Pancreas (tissue), 10 donors: ENCODE measurements around the gene ZDHHC13. TPM values are rescaled to one million over a fixed set of nuclear protein-coding genes. Genes with fewer than 3 reads are reported as not detected.

Experiments used
- ATAC-seq, 4 donors: fragments of 200-7000 bp; cut with Tn5 transposase; one replicate each; pipeline versions ENCODE4 v1.8.0 to v1.9.1; 2020; ENCODE audit warnings: mild to moderate bottlenecking in 4 of 4, moderate library complexity in 4 of 4
- DNase-seq, 6 donors: peaks; one replicate each; pipeline ENCODE4 v3.0.0-alpha.2; 2020
- FAIRE-seq: peaks from 2 replicates; lab custom pipeline; 2012; peaks lifted over from hg19 to GRCh38; lab: Jason Lieb, UNC
- H3K27ac ChIP-seq, 4 donors: fragments of 200-600 bp; sonication (generic); 1 replicate in 3 of 4; 2 replicates in 1 of 4; pipeline versions ENCODE4 v1.5.0 to v1.8.0; 2020
- H3K27me3 ChIP-seq, 4 donors: fragments of 200-600 bp; one replicate each; pipeline ENCODE4 v1.8.0; 2021
- H3K36me3 ChIP-seq, 3 donors: fragments of 200-600 bp; sonication (generic) in 1 of 3; one replicate each; pipeline versions ENCODE4 v1.5.0 to v1.8.0; 2020 to 2021
- H3K4me1 ChIP-seq, 3 donors: fragments of 200-600 bp; one replicate each; pipeline ENCODE4 v1.8.0; 2021
- H3K4me3 ChIP-seq, 4 donors: fragments of 200-600 bp; sonication (generic) in 2 of 4; one replicate each; pipeline versions ENCODE4 v1.5.0 to v1.8.0; 2020 to 2021
- H3K9me3 ChIP-seq, 4 donors: fragments of 200-600 bp; one replicate each; pipeline ENCODE4 v1.8.0; 2021
- WGBS, 2 donors: extraction: QIAGEN DNeasy Blood & Tissue Kit; methylation state at CpG; one replicate each; pipeline ENCODE4 v1.1.7; 2013; 5-methylcytosine and 5-hydroxymethylcytosine counted together
- intact Hi-C, 3 donors: fragments of 100-400 bp; cut with DNase I; formaldehyde crosslinking; loops; one replicate each; pipeline versions ENCODE4 v1.11.1 to v1.14.2; 2022
- polyA plus RNA-seq, 2 donors: library from polyadenylated mRNA; stranded (reverse); fragments of 200-250 nt; gene quantifications; one replicate each; pipeline ENCODE4 v1.2.3, GENCODE V29; 2013
- total RNA-seq, 6 donors: library from RNA; stranded (reverse); fragmentation: NEBNext Ultra II Directional in 4 of 6; extraction: Animal tissue kit (Norgen Biotek cat#: 25700) in 4 of 6; gene quantifications; one replicate each; pipeline versions ENCODE4 v1.2.1 to v1.2.4, GENCODE V29; 2021 to 2023
- TF ChIP-seq, protein P1 (sequence below), 4 donors: fragments of 200-600 bp; sonication (generic) in 3 of 4; IDR thresholded peaks; one replicate each; pipeline versions ENCODE4 v1.5.0 to v1.8.0; 2021; ENCODE audit warnings: antibody characterized with exemption in 4 of 4
- donor health status: healthy with polysubstance abuse.
- donor health status: DM: no; HTN: no; CAD: no; lungs with moderate emphysema.
- donor health status: DM: no; HTN: no; CAD: no.
- donor health status: control.
- donor health status: control.
- donor health status: Bipolar disorder and iron deficiency.
- donor health status: DM: yes; HTN: yes; CAD: no.
- donor health status: DM: no; HTN: no; CAD: no.
- donor health status: DM: no; HTN: no; CAD: no.
- donor health status: DM: yes; HTN: yes; CAD: no.

The ZDHHC13 gene
- total and polyA plus RNA-seq, 8 donors = 4.5 to 11.5 (median 7.5) TPM

DNA sequence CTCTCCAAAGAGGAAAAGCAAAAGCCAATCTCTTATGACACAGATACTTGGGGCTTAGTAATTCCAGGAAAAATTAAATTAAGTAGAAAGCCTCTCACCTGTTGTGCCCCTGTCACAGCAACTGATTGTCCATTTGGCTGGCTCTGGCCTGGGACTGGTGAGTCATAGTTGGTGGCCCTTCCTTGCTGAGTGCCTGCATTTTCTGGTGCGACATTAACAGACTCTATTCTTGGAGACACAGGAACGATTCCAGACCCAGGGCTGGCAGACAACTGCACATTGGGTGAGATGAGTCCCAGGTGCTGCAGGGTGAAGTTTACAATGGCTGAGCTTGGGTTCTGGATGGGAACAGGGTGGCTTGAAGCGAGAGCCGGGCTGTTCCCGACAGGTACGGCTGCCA is 108.2 kb downstream of the ZDHHC13 start:
- ATAC-seq (no peak), DNase-seq (no peak), FAIRE-seq (no peak)
- H3K9me3 ChIP-seq = no peaks in the 10 kb centered on the region
- intact Hi-C loops = no loop called here
- H3K4me1 ChIP-seq = peaks cover 0 to 5% (median 0%) of the 10 kb centered on the region in 3 donors
- H3K36me3 ChIP-seq = no peaks in the 10 kb centered on the region
- 95 to 98% methylated on average over 6 of the region's 6 CpGs for WGBS, 2 donors
- TF ChIP-seq, protein P1, sequence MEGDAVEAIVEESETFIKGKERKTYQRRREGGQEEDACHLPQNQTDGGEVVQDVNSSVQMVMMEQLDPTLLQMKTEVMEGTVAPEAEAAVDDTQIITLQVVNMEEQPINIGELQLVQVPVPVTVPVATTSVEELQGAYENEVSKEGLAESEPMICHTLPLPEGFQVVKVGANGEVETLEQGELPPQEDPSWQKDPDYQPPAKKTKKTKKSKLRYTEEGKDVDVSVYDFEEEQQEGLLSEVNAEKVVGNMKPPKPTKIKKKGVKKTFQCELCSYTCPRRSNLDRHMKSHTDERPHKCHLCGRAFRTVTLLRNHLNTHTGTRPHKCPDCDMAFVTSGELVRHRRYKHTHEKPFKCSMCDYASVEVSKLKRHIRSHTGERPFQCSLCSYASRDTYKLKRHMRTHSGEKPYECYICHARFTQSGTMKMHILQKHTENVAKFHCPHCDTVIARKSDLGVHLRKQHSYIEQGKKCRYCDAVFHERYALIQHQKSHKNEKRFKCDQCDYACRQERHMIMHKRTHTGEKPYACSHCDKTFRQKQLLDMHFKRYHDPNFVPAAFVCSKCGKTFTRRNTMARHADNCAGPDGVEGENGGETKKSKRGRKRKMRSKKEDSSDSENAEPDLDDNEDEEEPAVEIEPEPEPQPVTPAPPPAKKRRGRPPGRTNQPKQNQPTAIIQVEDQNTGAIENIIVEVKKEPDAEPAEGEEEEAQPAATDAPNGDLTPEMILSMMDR (IDR thresholded peaks at IDR 0.05) = no peak
- no peaks in the 10 kb centered on the region for H3K27me3 ChIP-seq
- no peak overlapping the region for H3K27ac ChIP-seq
- H3K4me3 ChIP-seq = no peak overlapping the region

DNA sequence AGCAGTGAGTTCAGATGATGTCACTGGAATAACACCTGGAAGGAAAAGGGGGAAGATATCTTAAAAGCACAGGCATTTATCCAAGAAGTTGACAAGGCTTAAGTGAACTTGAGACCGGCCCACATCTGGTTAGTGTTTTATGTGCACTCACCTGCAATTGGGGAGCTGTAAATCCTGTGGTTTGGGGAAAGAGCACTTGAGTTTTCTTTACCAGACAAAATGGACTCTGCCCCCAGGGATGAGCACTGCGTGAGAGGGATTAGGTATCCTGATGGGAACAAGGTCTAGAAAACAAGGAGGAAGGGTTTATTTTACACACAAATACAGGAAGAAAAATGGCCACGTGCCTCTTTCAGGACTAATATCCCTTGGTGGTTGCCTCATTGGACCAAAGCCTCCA is 108.6 kb downstream of the ZDHHC13 start:
- no peak for FAIRE-seq
- ATAC-seq = no peak
- H3K27ac ChIP-seq = no peak overlapping the region
- H3K27me3 ChIP-seq = no peaks in the 10 kb centered on the region
- H3K36me3 ChIP-seq = no peaks in the 10 kb centered on the region
- WGBS, 2 donors = 95 to 100% methylated on average over 3 of the region's 3 CpGs
- H3K4me1 ChIP-seq = peaks cover 0 to 4% (median 0%) of the 10 kb centered on the region in 3 donors
- H3K4me3 ChIP-seq = no peak overlapping the region
- intact Hi-C loops = no loop called here
- H3K9me3 ChIP-seq = no peaks in the 10 kb centered on the region
- TF ChIP-seq, protein P1 (IDR thresholded peaks at IDR 0.05) = no peak
- DNase-seq = no peak

Other genes with a start within 250 kb of the ZDHHC13 start
- not detected for gene MRGPRX1, start 177.8 kb upstream of the ZDHHC13 start, total RNA-seq
- gene MRGPRX1, start 177.8 kb upstream of the ZDHHC13 start, polyA plus RNA-seq = under 1 TPM in 1 of 2 donors, not detected in 1; 0.07 TPM
- gene MRGPRX2, start 56.5 kb upstream of the ZDHHC13 start, total RNA-seq = under 1 TPM in 1 of 6 donors, not detected in 5; 0.09 TPM
- under 1 TPM in 1 of 2 donors, not detected in 1; 0.05 TPM for gene MRGPRX2, start 56.5 kb upstream of the ZDHHC13 start, polyA plus RNA-seq
- 1 to 10 TPM in 1 of 6 donors, not detected in 5; 1.1 TPM for gene CSRP3, start 84.8 kb downstream of the ZDHHC13 start, total RNA-seq
- gene CSRP3, start 84.8 kb downstream of the ZDHHC13 start, polyA plus RNA-seq = under 1 TPM; 0.19 to 0.26 TPM
- under 1 TPM in 3 of 6 donors, not detected in 3; 0.06 to 0.44 (median 0.15) TPM for gene E2F8, start 123.8 kb downstream of the ZDHHC13 start, total RNA-seq
- gene E2F8, start 123.8 kb downstream of the ZDHHC13 start, polyA plus RNA-seq = not detected